ENCODE results near the gene SLC25A12. TPM values are rescaled to one million over a fixed set of nuclear protein-coding genes. Genes with fewer than 3 reads are reported as not detected.
A peak's percentile ranks its signal among the peaks of the same experiment; 100 is the strongest.

The SLC25A12 gene
- total and polyA plus RNA-seq, 10 of the 15 experiments (the other 5 are each of a cell fraction or from before 2014, with no cell fraction given): 20.9 to 50.0 (median 33.0) TPM

- TF ChIP-seq ASH2L (IDR thresholded peaks at IDR 0.05; ENCODE audit: borderline replicate concordance, low read depth) (no peak), HDGF (IDR thresholded peaks at IDR 0.05) (no peak), BHLHE40 (IDR thresholded peaks at IDR 0.05; ENCODE audit: borderline replicate concordance in 1 of 2, low read depth in 2 of 2, low read length in 1 of 2) (peak; percentile 28 to 46; a peak in 1 of 4 replicates), JUND (IDR thresholded peaks at IDR 0.05; ENCODE audit: low read depth, low read length) (peak; percentile 35; the same call in 1 of the 2 replicates), GABPA (IDR thresholded peaks at IDR 0.05; ENCODE audit: low read depth) (peak; percentile 90), CREM (IDR thresholded peaks at IDR 0.05; ENCODE audit: low read depth) (peak; percentile 98), BMI1 (IDR thresholded peaks at IDR 0.05; ENCODE audit: borderline replicate concordance) (peak; percentile 83; the same call in 1 of the 2 replicates), TARDBP (IDR thresholded peaks at IDR 0.05; ENCODE audit: borderline replicate concordance) (no peak), PAX5 (IDR thresholded peaks at IDR 0.05; ENCODE audit: borderline replicate concordance, low read depth, low read length) (peak; percentile 7; the same call in 1 of the 2 replicates), NFYA (IDR thresholded peaks at IDR 0.05; ENCODE audit: borderline replicate concordance, low read depth, low read length) (no peak), SKIL (IDR thresholded peaks at IDR 0.05; ENCODE audit: low read depth, poor library complexity, severe bottlenecking) (no peak), USF1 (IDR thresholded peaks at IDR 0.05; ENCODE audit: borderline replicate concordance, extremely low read length, insufficient read depth, low read depth, low read length) (no peak), SP1 (IDR thresholded peaks at IDR 0.05; ENCODE audit: low read depth, low read length) (peak; percentile 80), TAF1 (IDR thresholded peaks at IDR 0.05; ENCODE audit: borderline replicate concordance, low read depth, low read length) (peak; percentile 21; the same call in 1 of the 2 replicates), PAX8 (IDR thresholded peaks at IDR 0.05) (no peak), HDAC6 (IDR thresholded peaks at IDR 0.05; ENCODE audit: unreplicated experiment) (no peak), FOXK2 (IDR thresholded peaks at IDR 0.05) (no peak), IRF3 (IDR thresholded peaks at IDR 0.05) (no peak), NBN (IDR thresholded peaks at IDR 0.05) (peak; percentile 93), SPI1 (IDR thresholded peaks at IDR 0.05; ENCODE audit: borderline replicate concordance, insufficient read depth, low read depth, low read length) (peak; percentile 37; the same call in 1 of the 2 replicates), SMAD1 (IDR thresholded peaks at IDR 0.05; ENCODE audit: low read depth, partially characterized antibody) (peak; percentile 14), RELA (IDR thresholded peaks at IDR 0.05; ENCODE audit: borderline replicate concordance, partially characterized antibody) (peak; percentile 29), RB1 (IDR thresholded peaks at IDR 0.05; ENCODE audit: borderline replicate concordance) (peak; percentile 97), ZNF207 (IDR thresholded peaks at IDR 0.05; ENCODE audit: borderline replicate concordance) (0 out of 2 replicates have a peak, but pooled peaks have one; percentile 23), SMC3 (IDR thresholded peaks at IDR 0.05; ENCODE audit: borderline replicate concordance, low read length) (no peak), FOXM1 (IDR thresholded peaks at IDR 0.05; ENCODE audit: low read depth, low read length) (no peak; the same call in 1 of the 2 replicates), ATF7 (IDR thresholded peaks at IDR 0.05; ENCODE audit: low read depth) (peak; percentile 93)
Measured at GRCh38 chr2:171922230-171923022, 28.4 kb upstream of the SLC25A12 start, which contains the start of gene HAT1 (continued).
